GM19099 (cell line): ENCODE measurements around the gene KIAA1191.

Experiments
- POLR2A ChIP-seq: IDR thresholded peaks from 3 replicates; pipeline ENCODE4 v1.6.1; 2011; ENCODE audit warnings: low read depth; ENCODE audit not compliant: insufficient read length; ENCODE audit errors: extremely low read depth

The KIAA1191 gene

DNA sequence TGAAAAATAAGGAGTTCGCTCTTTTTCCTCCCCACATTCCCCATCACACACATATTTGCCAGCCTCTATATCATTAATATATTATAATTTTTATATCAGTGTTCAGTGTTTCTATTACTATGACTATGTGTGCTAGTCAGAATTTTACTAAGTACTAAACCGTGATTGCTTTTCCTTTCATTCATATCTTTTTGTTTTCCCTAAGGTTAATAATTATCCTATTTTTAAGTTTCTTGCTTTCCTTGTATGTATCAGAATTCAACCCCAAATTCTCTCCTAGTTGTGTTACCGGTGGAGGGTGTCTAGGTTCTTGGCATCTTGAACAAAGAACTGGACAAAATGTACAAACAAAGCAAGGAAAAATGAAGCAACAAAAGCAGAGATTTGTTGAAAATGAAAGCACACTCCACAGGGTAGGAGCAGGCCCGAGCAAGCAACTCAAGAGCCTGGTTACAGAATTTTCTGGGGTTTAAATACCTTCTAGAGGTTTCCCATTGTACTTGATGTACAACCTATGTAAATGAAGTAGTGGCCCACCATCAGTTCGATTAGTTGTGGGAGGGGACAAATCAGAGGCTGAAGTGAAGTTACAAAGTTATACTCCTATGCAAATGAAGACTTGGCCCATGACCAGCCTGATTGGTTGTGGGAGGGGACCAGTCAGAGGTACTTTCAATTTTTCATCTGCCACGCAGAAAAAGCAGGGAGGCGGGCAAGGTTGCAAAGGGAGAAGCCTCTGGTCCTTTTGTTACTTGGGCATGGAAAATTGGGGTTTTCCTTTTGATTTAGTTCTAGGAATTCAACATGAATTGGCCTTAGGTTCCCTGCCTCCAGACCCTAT, 43.8 kb downstream of the KIAA1191 start:
- TF ChIP-seq POLR2A, result no peak
